Mesenchymal stem cell (in vitro differentiated cells and primary cell): Measurements from ENCODE around the gene DCX.
A peak's percentile ranks its signal among the peaks of the same experiment; 100 is the strongest.

Source experiments
- DNase-seq: peaks from one replicate; pipeline ENCODE4 v3.0.0-alpha.2; 2013
- H2AFZ ChIP-seq: one replicate; pipeline ENCODE4 v1.6.1; 2013; ENCODE audit warnings: low read depth, mild to moderate bottlenecking, control low read depth, inconsistent platforms, low read length, moderate library complexity
- H2AK5ac ChIP-seq: 2 replicates; pipeline ENCODE4 v1.6.1; 2013; ENCODE audit warnings: low read length, moderate library complexity, mild to moderate bottlenecking, inconsistent platforms; ENCODE audit not compliant: severe bottlenecking
- H2BK120ac ChIP-seq: one replicate; pipeline ENCODE4 v1.6.1; 2013; ENCODE audit warnings: low read depth, mild to moderate bottlenecking, inconsistent platforms, low read length, moderate library complexity
- H2BK12ac ChIP-seq, 2 experiments: one replicate each; pipeline ENCODE4 v1.6.1; 2013; ENCODE audit warnings: inconsistent platforms in 2 of 2, low read length in 2 of 2, mild to moderate bottlenecking in 2 of 2, moderate library complexity in 2 of 2, control low read depth in 1 of 2
- H2BK15ac ChIP-seq: one replicate; pipeline ENCODE4 v1.6.1; 2013; ENCODE audit warnings: mild to moderate bottlenecking, low read depth, inconsistent platforms; ENCODE audit not compliant: poor library complexity, severe bottlenecking
- H2BK5ac ChIP-seq: 2 replicates; pipeline ENCODE4 v1.6.1; 2013; ENCODE audit warnings: low read depth, mild to moderate bottlenecking, low read length, control low read depth, inconsistent platforms; ENCODE audit not compliant: poor library complexity, severe bottlenecking
- H3K14ac ChIP-seq, 2 experiments: one replicate each; pipeline ENCODE4 v1.6.1; 2013; ENCODE audit warnings: inconsistent platforms in 2 of 2, low read length in 2 of 2, control low read depth in 1 of 2, mild to moderate bottlenecking in 1 of 2, moderate library complexity in 1 of 2
- H3K18ac ChIP-seq, 2 experiments: one replicate each; pipeline ENCODE4 v1.6.1; 2013; ENCODE audit warnings: inconsistent platforms in 2 of 2, low read length in 2 of 2, control low read depth in 1 of 2, low read depth in 1 of 2, mild to moderate bottlenecking in 1 of 2
- H3K23ac ChIP-seq, 2 experiments: one replicate each; pipeline ENCODE4 v1.6.1; 2013; ENCODE audit warnings: inconsistent platforms in 2 of 2, low read length in 2 of 2, mild to moderate bottlenecking in 2 of 2, moderate library complexity in 2 of 2, control low read depth in 1 of 2
- H3K27ac ChIP-seq: 2 replicates; pipeline ENCODE4 v1.5.1; 2013; ENCODE audit warnings: mild to moderate bottlenecking, moderate library complexity, low read length, control low read depth, inconsistent platforms; ENCODE audit not compliant: poor library complexity, severe bottlenecking
- H3K27me3 ChIP-seq, 2 experiments: 2 replicates each; pipeline versions ENCODE4 v1.6.1 to v1.7.0; 2013; ENCODE audit warnings: low read length in 2 of 2, mild to moderate bottlenecking in 2 of 2, moderate library complexity in 2 of 2, control low read depth in 1 of 2, inconsistent platforms in 1 of 2; ENCODE audit not compliant: control insufficient read depth in 1 of 2, insufficient read depth in 1 of 2
- H3K36me3 ChIP-seq, 2 experiments: 2 replicates each; pipeline versions ENCODE4 v1.6.1 to v1.7.0; 2013; ENCODE audit warnings: low read length in 2 of 2, control low read depth in 1 of 2, inconsistent platforms in 1 of 2, low read depth in 1 of 2, mild to moderate bottlenecking in 1 of 2; ENCODE audit not compliant: insufficient read depth in 2 of 2, control insufficient read depth in 1 of 2
- H3K4ac ChIP-seq, 2 experiments: one replicate each; pipeline ENCODE4 v1.6.1; 2013; ENCODE audit warnings: inconsistent platforms in 2 of 2, low read length in 2 of 2, mild to moderate bottlenecking in 2 of 2, moderate library complexity in 2 of 2, control low read depth in 1 of 2, low read depth in 1 of 2
- H3K4me1 ChIP-seq: 2 replicates; pipeline ENCODE4 v1.6.1; 2013; ENCODE audit warnings: low read depth, low read length, control low read depth; ENCODE audit not compliant: control insufficient read depth, insufficient read depth
- H3K4me2 ChIP-seq: 2 replicates; pipeline ENCODE4 v1.6.1; 2013; ENCODE audit warnings: low read length, mild to moderate bottlenecking, inconsistent platforms; ENCODE audit not compliant: poor library complexity, severe bottlenecking
- H3K4me3 ChIP-seq, 2 experiments: 2 replicates each; pipeline versions ENCODE4 v1.5.1 to v1.7.0; 2013; ENCODE audit warnings: low read length in 2 of 2, mild to moderate bottlenecking in 2 of 2, control low read depth in 1 of 2, low read depth in 1 of 2; ENCODE audit not compliant: insufficient read depth in 1 of 2
- H3K79me1 ChIP-seq: replicated peaks from 2 replicates; pipeline ENCODE4 v1.6.1; 2013; ENCODE audit warnings: mild to moderate bottlenecking, control low read depth, low read length, inconsistent platforms; ENCODE audit not compliant: poor library complexity, severe bottlenecking
- H3K9ac ChIP-seq: 2 replicates; pipeline ENCODE4 v1.7.0; 2013; ENCODE audit warnings: mild to moderate bottlenecking, low read length, moderate library complexity
- H3K9me3 ChIP-seq: 2 replicates; pipeline ENCODE4 v1.7.0; 2013; ENCODE audit warnings: mild to moderate bottlenecking, low read length; ENCODE audit not compliant: control insufficient read depth
- H4K8ac ChIP-seq: one replicate; pipeline ENCODE4 v1.6.1; 2013; ENCODE audit warnings: inconsistent platforms, mild to moderate bottlenecking, low read length, moderate library complexity
- H4K91ac ChIP-seq: one replicate; pipeline ENCODE4 v1.6.1; 2013; ENCODE audit warnings: mild to moderate bottlenecking, low read length, inconsistent platforms
- WGBS: methylation state at CpG from one replicate; pipeline ENCODE4 v1.1.7; 2013; ENCODE audit warnings: mixed read lengths; 5-methylcytosine and 5-hydroxymethylcytosine counted together

Gene DCX

GRCh38 chrX:111336141-111336540 lies 75.9 kb downstream of the DCX start:
- Histone ChIP-seq H2BK12ac (no peak overlapping the region), H3K23ac (no peak overlapping the region), H3K36me3 (no peaks in the 10 kb centered on the region), H3K4me2 (no peak overlapping the region), H3K18ac (no peak overlapping the region), H3K27ac (no peak overlapping the region), H3K4ac (no peak overlapping the region), H2BK120ac (no peak overlapping the region), H2BK5ac (no peak overlapping the region), H2BK15ac (no peak overlapping the region), H3K4me1 (no peaks in the 10 kb centered on the region), H3K79me1 (no peaks in the 10 kb centered on the region), H2AK5ac (no peak overlapping the region), H3K14ac (no peak overlapping the region), H4K8ac (no peak overlapping the region), H3K27me3 (peaks cover 0 to 52% of the 10 kb centered on the region in 2 experiments), H3K9me3 (no peaks in the 10 kb centered on the region), H3K4me3 (no peak overlapping the region), H3K9ac (no peak overlapping the region), H2AFZ (no peak overlapping the region), H4K91ac (no peak overlapping the region)
- WGBS, result 78% methylated on average over 1 of the region's 1 CpG
- DNase-seq, result no peak

- Histone ChIP-seq H3K27ac (no peak overlapping the region), H2BK5ac (no peak overlapping the region), H3K4me1 (no peaks in the 10 kb centered on the region), H2BK12ac (no peak overlapping the region), H4K91ac (no peak overlapping the region), H3K36me3 (no peaks in the 10 kb centered on the region), H3K23ac (no peak overlapping the region), H3K4ac (no peak overlapping the region), H3K79me1 (no peaks in the 10 kb centered on the region), H2AFZ (no peak overlapping the region), H3K4me2 (no peak overlapping the region), H3K27me3 (peaks cover 0 to 56% of the 10 kb centered on the region in 2 experiments), H3K9me3 (peaks cover 4% of the 10 kb centered on the region), H3K18ac (no peak overlapping the region), H3K14ac (no peak overlapping the region), H3K9ac (no peak overlapping the region), H2AK5ac (no peak overlapping the region), H3K4me3 (no peak overlapping the region), H2BK15ac (no peak overlapping the region), H4K8ac (no peak overlapping the region), H2BK120ac (no peak overlapping the region)
- DNase-seq, result no peak
Measured at GRCh38 chrX:111329370-111329769, 82.6 kb downstream of the DCX start.

- Histone ChIP-seq H2BK5ac (no peak overlapping the region), H2BK12ac (no peak overlapping the region), H3K79me1 (no peaks in the 10 kb centered on the region), H3K4me3 (no peak overlapping the region), H3K18ac (no peak overlapping the region), H3K4me1 (no peaks in the 10 kb centered on the region), H2AK5ac (no peak overlapping the region), H3K9me3 (peaks cover 4% of the 10 kb centered on the region), H3K14ac (no peak overlapping the region), H3K27ac (no peak overlapping the region), H3K4me2 (no peak overlapping the region), H2AFZ (no peak overlapping the region), H4K8ac (no peak overlapping the region), H3K36me3 (no peaks in the 10 kb centered on the region), H2BK120ac (no peak overlapping the region), H3K23ac (no peak overlapping the region), H2BK15ac (no peak overlapping the region), H3K4ac (no peak overlapping the region), H3K27me3 (peaks cover 0 to 56% of the 10 kb centered on the region in 2 experiments), H4K91ac (no peak overlapping the region), H3K9ac (no peak overlapping the region)
- DNase-seq, result no peak
Measured at GRCh38 chrX:111328858-111329257, 83.1 kb downstream of the DCX start.

GRCh38 chrX:111322231-111322855 lies 89.6 kb downstream of the DCX start:
- Histone ChIP-seq H4K8ac (no peak overlapping the region), H3K27me3 (peaks cover 0 to 56% of the 10 kb centered on the region in 2 experiments), H3K4ac (no peak overlapping the region), H3K4me3 (no peak overlapping the region), H3K9ac (no peak overlapping the region), H3K9me3 (no peaks in the 10 kb centered on the region), H2AK5ac (no peak overlapping the region), H2BK12ac (no peak overlapping the region), H3K4me1 (no peaks in the 10 kb centered on the region), H3K4me2 (no peak overlapping the region), H4K91ac (no peak overlapping the region), H3K14ac (no peak overlapping the region), H2BK5ac (no peak overlapping the region), H2AFZ (no peak overlapping the region), H2BK120ac (no peak overlapping the region), H2BK15ac (no peak overlapping the region), H3K79me1 (no peaks in the 10 kb centered on the region), H3K23ac (no peak overlapping the region), H3K27ac (no peak overlapping the region), H3K18ac (no peak overlapping the region), H3K36me3 (no peaks in the 10 kb centered on the region)
- WGBS, result 94% methylated on average over 1 of the region's 1 CpG
- DNase-seq, result peak; percentile 7
